WERI-Rb-1 (cell line): Measurements from ENCODE around the gene SPNS3.

ENCODE experiments used
- DNase-seq: peaks from one replicate; pipeline ENCODE4 v3.0.0-alpha.2; 2020
- H3K27ac ChIP-seq: fragments of 250-450 bp; sonication (Bioruptor Pico); 2 replicates; pipeline ENCODE4 v1.5.1; 2020; ENCODE audit warnings: mild to moderate bottlenecking, moderate library complexity
- H3K27me3 ChIP-seq: fragments of 250-450 bp; sonication (Bioruptor Pico); 2 replicates; pipeline ENCODE4 v1.5.1; 2021; ENCODE audit warnings: mild to moderate bottlenecking, low read depth, moderate library complexity; ENCODE audit not compliant: insufficient read depth, severe bottlenecking
- H3K36me3 ChIP-seq: fragments of 250-450 bp; sonication (Bioruptor Pico); 2 replicates; pipeline ENCODE4 v1.5.1; 2020; ENCODE audit warnings: mild to moderate bottlenecking, moderate library complexity
- H3K4me3 ChIP-seq: 2 replicates; pipeline ENCODE4 v1.5.1; 2011; ENCODE audit warnings: low read depth, mild to moderate bottlenecking, control low read depth, low read length
- H3K9me3 ChIP-seq: fragments of 250-450 bp; sonication (Bioruptor Pico); 2 replicates; pipeline ENCODE4 v1.5.1; 2021; ENCODE audit warnings: mild to moderate bottlenecking, moderate library complexity; ENCODE audit not compliant: severe bottlenecking
- TF ChIP-seq, protein P1 (sequence below): IDR thresholded peaks from 2 replicates; pipeline ENCODE4 v1.5.1; 2011; ENCODE audit warnings: low read depth, mild to moderate bottlenecking, control low read depth, inconsistent platforms, low read length

The SPNS3 gene

GRCh38 chr17:4474093-4474492 lies 40.4 kb downstream of the SPNS3 start:
- H3K27me3 ChIP-seq, result no peaks in the 10 kb centered on the region
- H3K36me3 ChIP-seq, result no peaks in the 10 kb centered on the region
- H3K4me3 ChIP-seq, result no peak overlapping the region
- peaks cover 2% of the 10 kb centered on the region for H3K9me3 ChIP-seq
- no peak overlapping the region for H3K27ac ChIP-seq
- TF ChIP-seq, protein P1, sequence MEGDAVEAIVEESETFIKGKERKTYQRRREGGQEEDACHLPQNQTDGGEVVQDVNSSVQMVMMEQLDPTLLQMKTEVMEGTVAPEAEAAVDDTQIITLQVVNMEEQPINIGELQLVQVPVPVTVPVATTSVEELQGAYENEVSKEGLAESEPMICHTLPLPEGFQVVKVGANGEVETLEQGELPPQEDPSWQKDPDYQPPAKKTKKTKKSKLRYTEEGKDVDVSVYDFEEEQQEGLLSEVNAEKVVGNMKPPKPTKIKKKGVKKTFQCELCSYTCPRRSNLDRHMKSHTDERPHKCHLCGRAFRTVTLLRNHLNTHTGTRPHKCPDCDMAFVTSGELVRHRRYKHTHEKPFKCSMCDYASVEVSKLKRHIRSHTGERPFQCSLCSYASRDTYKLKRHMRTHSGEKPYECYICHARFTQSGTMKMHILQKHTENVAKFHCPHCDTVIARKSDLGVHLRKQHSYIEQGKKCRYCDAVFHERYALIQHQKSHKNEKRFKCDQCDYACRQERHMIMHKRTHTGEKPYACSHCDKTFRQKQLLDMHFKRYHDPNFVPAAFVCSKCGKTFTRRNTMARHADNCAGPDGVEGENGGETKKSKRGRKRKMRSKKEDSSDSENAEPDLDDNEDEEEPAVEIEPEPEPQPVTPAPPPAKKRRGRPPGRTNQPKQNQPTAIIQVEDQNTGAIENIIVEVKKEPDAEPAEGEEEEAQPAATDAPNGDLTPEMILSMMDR, result no peak
- DNase-seq, result no peak

DNA sequence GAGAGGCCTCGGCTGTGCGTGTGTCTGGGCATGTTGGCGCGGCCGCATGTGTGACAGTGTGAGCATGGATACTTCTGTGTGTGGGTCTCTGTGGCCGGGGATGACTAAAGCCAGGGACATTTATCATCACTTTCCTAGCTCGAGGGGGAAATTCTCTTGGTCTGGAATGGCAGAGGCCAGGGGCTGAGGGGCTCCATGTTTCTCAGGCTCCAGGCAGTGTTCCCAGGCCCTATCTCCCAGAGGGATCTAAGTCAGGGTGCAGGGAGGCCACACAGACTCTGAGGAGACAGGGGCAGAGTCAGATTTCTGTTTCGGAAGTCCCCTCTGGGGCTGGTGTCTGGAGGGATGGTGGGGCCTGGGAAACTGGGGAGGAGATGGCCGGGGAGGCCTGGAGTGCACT lies 41.3 kb downstream of the SPNS3 start:
- Histone ChIP-seq H3K36me3 (no peaks in the 10 kb centered on the region), H3K27me3 (no peaks in the 10 kb centered on the region), H3K27ac (no peak overlapping the region; the same call in 1 of the 2 replicates), H3K9me3 (peaks cover 2% of the 10 kb centered on the region), H3K4me3 (no peak overlapping the region)
- no peak for DNase-seq
- TF ChIP-seq, protein P1, result no peak

- H3K27ac ChIP-seq, result peak overlapping the region; percentile 55
- H3K36me3 ChIP-seq, result no peaks in the 10 kb centered on the region
- DNase-seq, result no peak
- no peak overlapping the region for H3K4me3 ChIP-seq
- no peaks in the 10 kb centered on the region for H3K27me3 ChIP-seq
- TF ChIP-seq, protein P1, result no peak
- H3K9me3 ChIP-seq, result peaks cover 2% of the 10 kb centered on the region
These were observed 41.7 kb downstream of the SPNS3 start for GRCh38 chr17:4475463-4475862.

DNA sequence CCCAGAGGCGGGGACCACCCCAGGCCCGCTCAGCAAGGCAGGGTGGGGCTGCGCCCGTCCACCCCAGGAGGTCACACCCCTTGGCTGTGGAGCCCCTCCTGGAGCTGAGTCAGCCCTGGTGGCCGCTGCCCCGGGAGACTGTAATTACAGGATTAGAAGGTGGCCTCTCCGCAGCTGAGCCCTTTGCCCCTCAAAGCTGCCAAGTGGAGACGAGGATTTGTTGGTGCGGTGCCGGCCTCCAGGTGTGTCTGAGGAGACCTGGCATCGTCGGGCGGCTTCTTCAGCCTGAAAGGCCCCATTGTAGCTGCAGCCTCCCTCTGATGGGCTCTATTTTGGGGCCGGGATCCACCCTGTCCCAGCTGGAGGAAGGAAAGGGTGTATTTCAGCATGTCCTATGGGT lies 42.3 kb downstream of the SPNS3 start:
- DNase-seq, result peak; percentile 72
- H3K27me3 ChIP-seq, result no peaks in the 10 kb centered on the region

DNA sequence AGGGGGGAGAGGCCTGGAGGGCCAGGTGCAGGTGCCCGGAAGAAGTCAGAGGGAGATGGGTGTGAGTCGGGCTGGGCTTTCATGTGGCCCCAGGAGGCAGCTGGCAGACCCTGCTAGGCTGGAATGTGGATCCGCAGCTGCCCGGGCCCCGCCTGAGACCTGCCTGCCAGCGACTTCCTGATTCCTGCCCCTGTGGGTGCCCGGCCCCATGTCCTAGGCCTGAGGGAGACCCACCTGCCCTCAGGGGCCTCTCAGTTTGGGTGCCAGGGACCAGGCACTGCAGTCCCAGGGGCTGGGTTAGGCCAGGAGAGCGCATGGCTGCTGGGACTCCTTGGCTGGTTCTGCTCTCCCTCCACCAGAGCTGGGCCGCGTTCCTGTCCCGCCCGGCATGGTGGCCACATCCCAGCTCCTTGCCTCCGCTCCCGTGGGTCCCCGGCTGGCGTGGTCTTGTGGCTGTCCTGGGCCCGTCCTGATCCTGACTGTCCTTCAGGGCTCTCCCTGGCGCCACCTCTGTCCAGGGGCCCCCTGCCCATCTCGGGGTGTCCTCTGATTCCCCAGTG lies 42.9 kb downstream of the SPNS3 start:
- TF ChIP-seq, protein P1, result no peak
- Histone ChIP-seq H3K36me3 (no peaks in the 10 kb centered on the region), H3K9me3 (peaks cover 2% of the 10 kb centered on the region), H3K27ac (peak overlapping the region; percentile 55), H3K27me3 (no peaks in the 10 kb centered on the region), H3K4me3 (no peak overlapping the region)
- no peak for DNase-seq

More for the DNA sequence above, 42.3 kb downstream of the SPNS3 start:
- Histone ChIP-seq H3K4me3 (no peak overlapping the region), H3K9me3 (peaks cover 2% of the 10 kb centered on the region), H3K27ac (peak overlapping the region; percentile 55), H3K36me3 (no peaks in the 10 kb centered on the region)
- TF ChIP-seq, protein P1, result no peak

GRCh38 chr17:4477255-4477791 lies 43.6 kb downstream of the SPNS3 start:
- Histone ChIP-seq H3K27me3 (no peaks in the 10 kb centered on the region), H3K27ac (no peak overlapping the region; the same call in 1 of the 2 replicates), H3K36me3 (no peaks in the 10 kb centered on the region), H3K9me3 (peaks cover 2% of the 10 kb centered on the region), H3K4me3 (no peak overlapping the region)
- TF ChIP-seq, protein P1, result no peak
- no peak for DNase-seq
